ENCODE data around the gene ARHGAP33.
"Not testable (repeated sequence)": the region's sequence is repeated elsewhere in the genome, so short reads cannot be mapped to it uniquely, and the experiment has no call there.

Gene ARHGAP33

DNA sequence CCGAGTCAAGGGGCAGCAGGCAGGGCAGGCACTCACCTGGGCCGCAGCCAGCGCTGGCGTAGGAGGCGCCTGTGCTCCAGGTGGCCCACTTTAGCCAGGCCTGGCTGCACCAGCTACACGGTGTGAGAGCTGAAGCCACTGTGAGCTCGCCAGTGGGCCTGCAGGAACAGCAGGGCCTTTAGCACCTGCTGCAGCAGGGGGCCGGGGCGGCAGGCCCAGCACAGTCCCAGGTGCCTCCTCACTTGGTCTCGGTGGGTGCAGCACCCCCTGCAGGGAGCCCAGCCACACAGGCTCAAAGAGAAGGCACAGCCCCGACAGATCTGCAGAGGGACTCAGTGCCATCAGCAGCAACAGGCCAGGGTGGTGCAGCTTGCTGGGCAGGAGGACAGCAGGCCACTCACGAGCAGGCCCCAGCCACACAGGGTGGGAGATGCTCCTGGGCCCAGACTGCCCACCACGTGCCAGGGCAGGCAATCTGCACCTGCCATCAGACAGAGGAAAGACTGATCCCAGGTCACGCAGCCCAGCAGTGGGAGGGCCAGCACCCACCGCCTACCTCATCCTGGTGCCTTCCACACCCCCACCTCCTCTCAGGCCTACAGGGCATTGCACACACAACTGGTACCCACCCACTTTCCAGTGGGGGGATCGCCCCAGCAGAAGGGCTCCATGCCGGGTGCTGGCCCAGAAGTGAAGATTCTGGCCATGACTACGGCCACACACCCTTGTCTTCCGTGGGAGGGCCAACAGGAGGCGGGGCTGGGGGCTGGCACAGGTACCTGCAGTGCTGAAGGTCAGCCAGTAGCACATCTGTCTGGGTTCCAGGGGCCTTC lies 15.8 kb downstream of the ARHGAP33 start:
- in situ Hi-C loops (cut with MboI; ENCODE audit: low sequenced_read_pairs): no loop called here

DNA sequence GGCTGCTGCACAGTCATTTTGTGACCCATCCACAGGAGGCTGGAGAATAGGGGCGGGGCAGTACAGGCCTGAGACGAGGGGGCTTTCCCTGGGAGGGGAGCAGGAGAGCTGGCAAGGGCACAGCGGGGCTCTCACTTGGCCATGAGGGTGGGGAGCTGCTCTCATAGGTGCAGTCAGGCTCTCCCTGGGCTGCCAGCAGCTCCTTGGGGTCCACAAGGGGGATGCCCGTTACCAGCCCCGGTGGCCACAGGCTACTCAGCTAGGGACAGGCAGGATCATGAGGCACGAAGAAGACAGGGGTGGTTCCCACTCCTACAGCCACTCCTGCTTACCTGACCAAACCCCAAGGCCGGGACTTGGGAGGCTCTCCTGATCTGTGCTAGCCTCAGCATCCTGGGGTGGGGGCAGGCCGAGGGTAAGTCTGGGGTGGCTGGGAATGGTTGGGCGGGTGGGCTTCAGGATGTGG lies 16.5 kb downstream of the ARHGAP33 start:
- in situ Hi-C loops (cut with MboI; ENCODE audit: low sequenced_read_pairs): no loop called here

- in situ Hi-C loops (cut with MboI; ENCODE audit: low sequenced_read_pairs): no loop called here
Measured at GRCh38 chr19:35792312-35792711, 16.9 kb downstream of the ARHGAP33 start.

GRCh38 chr19:35792888-35793287 lies 17.5 kb downstream of the ARHGAP33 start:
- in situ Hi-C loops (cut with MboI; ENCODE audit: low sequenced_read_pairs): no loop called here

- in situ Hi-C loops (cut with MboI; ENCODE audit: low sequenced_read_pairs): no loop called here
Measured at GRCh38 chr19:35793381-35794165, 18.2 kb downstream of the ARHGAP33 start.

GRCh38 chr19:35795564-35795963 lies 20.2 kb downstream of the ARHGAP33 start:
- in situ Hi-C loops (cut with MboI; ENCODE audit: low sequenced_read_pairs): not testable (repeated sequence)

- in situ Hi-C loops (cut with MboI; ENCODE audit: low sequenced_read_pairs): no loop called here
Measured at GRCh38 chr19:35796645-35797542, 21.5 kb downstream of the ARHGAP33 start.

DNA sequence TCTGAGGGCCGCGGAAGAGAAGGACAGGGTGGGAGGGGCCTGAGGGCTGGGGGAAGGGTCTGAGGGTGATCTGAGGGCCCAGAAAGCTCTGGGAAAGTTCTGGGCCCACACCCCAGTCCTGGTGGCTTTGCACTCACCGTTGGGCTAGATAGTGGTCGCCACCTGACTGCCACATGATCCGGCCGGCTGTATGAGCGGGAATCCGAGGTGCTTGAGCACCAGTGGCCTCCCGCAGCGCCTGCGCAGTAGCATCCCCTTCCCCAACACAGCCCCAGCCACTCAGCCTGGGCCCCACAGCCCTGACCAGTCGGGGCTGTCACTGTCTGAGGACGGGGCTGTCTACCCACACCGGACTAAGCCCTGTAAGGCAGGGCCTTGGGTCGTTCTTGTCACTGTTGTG lies 22.3 kb downstream of the ARHGAP33 start:
- in situ Hi-C loops (cut with MboI; ENCODE audit: low sequenced_read_pairs): no loop called here

- in situ Hi-C loops (cut with MboI; ENCODE audit: low sequenced_read_pairs): no loop called here
Measured at GRCh38 chr19:35801828-35802227, 26.5 kb downstream of the ARHGAP33 start.

DNA sequence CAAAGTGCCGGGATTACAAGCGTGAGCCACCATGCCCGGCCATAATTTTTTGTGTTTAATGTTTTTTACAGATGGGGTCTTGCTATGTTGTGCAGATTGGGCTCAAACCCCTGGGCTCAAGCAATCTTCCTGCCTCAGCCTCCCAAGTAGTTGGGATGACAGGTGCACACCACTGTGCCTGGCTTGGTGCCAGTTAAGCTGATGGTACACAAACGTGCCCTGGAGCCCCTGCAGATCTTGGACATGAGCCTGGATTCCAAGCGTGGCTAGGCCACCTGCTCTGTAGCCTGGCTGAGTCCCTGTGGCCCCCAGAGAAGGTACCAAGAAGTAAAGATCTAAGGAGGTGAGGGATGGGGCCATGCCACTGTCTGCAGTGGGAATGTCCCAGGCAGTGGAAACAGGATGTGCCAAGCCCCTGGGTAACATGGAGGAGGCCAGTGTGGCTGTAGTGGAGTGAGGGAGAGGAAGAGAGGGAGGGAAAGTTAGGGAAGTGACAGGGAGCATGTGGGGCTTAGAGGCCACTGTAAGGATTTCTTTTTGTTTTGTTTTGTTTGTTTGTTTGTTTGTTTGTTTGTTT lies 30.2 kb downstream of the ARHGAP33 start:
- in situ Hi-C loops (cut with MboI; ENCODE audit: low sequenced_read_pairs): no loop called here

DNA sequence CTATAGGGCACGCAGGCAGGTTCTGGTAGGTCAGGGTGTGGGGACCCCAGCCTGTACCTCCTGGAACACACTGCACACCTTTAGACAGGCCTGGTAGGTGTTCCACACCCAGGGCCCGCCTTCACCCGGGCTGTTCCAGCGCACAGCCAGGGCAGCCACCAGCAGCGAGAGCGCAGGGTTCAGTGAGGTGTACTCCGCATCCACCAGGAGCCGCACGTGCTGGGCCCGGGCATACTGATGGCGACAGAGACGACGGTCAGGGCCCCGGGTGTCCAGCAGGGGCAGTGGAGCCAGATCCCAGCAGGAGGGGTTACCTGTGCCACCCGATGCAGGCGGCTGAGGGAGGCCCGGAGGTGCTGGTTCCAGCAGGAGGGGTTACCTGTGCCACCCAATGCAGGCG lies 31.2 kb downstream of the ARHGAP33 start:
- in situ Hi-C loops (cut with MboI; ENCODE audit: low sequenced_read_pairs): no loop called here

DNA sequence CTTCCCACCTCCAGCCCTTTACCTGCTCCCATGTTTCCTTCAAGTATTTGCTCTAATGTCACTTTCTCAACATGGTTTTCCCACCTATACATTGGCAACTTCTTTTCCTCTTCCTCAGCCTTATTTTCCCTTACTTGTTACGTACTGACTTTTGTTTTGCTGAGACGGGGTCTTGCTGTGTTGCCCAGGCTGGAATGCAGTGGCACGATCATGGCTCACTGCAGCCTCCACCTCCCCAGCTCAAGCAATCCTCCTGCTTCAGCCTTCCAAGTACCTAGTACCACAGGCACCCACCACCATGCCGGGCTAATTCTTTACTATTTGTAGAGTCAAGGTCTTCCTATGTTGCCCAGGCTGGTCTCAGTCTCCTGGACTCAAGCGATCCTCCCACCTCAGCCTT lies 32.3 kb downstream of the ARHGAP33 start:
- in situ Hi-C loops (cut with MboI; ENCODE audit: low sequenced_read_pairs): no loop called here

- in situ Hi-C loops (cut with MboI; ENCODE audit: low sequenced_read_pairs): no loop called here
Measured at GRCh38 chr19:35811317-35812219, 36.2 kb downstream of the ARHGAP33 start.

DNA sequence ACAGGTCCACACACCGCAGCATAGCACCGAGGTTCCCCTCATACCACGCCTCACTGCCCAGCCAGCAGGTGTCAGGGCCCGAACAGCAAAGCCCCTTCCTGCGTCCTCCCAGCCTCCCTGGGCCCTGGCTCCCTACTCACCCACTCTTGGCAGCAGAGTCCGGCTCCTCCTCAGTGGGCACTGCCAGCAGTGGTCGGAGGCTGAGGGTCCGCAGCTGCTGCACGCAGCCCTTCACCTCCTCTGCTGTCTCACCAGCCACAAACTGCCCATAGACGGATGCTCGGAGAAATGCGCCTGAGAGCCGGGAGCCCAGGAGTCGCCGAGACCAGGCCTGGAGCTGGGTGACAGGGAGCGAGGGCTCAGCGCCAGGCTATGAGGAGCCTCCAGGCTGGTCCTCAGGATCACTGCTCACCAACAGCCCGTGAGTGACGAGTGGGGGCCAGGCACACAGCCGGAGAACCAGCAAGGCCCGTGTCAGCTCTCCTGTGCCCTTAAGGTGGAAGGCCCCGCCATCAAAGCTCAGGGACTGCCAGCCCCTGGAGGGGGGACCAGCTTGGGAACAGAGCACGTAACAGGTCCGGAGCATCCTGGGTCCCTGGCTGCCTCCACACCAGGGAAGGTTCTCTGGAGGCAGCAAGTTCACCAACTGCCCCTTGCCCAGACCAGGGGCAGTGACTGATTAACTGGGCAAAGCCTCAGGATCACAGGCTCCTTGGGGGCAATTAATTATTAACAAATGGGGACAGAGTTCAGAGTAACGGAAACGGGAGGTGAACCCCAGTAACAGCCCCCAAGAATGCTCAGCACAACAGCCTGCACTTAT lies 37.1 kb downstream of the ARHGAP33 start, which contains the start of gene PRODH2:
TSS of gene PRODH2 (minus strand) at position 626 of the 823 bp plus-strand sequence. CDS start at position 586, 40 bp downstream.
- in situ Hi-C loops (cut with MboI; ENCODE audit: low sequenced_read_pairs): no loop called here

DNA sequence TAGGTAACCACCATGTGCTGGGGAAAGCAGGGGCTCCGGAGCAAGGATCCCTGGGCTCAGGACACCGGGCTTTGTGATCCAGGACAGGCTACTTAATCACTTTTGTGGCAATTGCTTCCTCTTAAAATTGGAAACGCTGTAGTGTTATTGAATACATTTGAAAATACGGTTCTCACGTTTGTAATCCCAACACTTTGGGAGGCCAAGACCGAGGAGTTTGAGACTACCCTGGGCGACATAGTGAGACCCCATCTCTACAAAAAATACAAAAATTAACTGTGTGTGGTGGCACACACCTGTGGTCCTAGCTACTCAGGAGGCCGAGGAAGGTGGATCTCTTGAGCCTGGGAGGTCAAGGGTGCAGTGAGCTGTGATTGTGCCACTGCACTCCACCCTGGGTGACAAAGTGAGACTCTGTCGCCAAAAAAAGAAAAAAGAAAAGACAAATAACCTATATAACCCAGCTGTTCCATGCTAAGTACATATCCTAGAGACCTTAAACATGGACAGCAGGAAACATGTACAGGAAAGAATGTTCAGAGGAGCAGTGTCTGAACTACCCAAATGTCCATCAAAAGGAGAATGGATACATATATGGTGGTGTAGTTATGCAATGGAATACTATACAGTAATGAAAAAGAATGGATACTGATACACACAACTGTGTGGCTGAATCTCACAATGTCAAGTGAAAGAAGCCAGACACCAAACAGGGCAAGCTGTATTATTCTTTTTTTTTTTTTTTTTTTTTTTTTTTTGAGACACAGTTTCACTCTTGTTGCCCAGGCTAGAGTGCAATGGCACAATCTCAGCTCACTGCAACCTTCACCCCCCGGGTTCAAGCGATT lies 37.9 kb downstream of the ARHGAP33 start:
- in situ Hi-C loops (cut with MboI; ENCODE audit: low sequenced_read_pairs): no loop called here

GRCh38 chr19:35816262-35816661 lies 40.9 kb downstream of the ARHGAP33 start:
- in situ Hi-C loops (cut with MboI; ENCODE audit: low sequenced_read_pairs): no loop called here

- in situ Hi-C loops (cut with MboI; ENCODE audit: low sequenced_read_pairs): no loop called here
Measured at GRCh38 chr19:35816846-35817245, 41.5 kb downstream of the ARHGAP33 start.

DNA sequence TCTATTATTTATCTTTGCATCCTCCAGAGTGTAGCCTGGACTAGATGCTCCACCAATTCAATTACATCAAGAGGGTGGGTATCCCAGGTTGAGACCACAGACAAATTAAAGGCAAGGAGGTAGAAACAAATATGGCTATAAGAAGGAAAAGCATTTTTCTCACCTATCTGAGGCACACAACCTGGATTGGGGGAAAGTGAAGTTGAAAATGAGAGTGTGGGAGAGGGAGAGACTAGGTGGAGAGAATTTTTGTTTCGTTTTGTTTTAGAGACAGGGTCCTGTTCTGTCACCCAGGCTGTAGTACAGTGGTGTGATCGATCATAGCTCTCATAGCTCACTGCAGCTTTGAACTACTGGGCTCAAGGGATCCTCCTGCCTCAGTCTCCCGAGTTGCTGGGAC lies 43.1 kb downstream of the ARHGAP33 start:
- in situ Hi-C loops (cut with MboI; ENCODE audit: low sequenced_read_pairs): no loop called here

Measured in HL-60/S4 treated with phorbol 12-myristate 13-acetate at 8.2 ng/mL for 4 days and 3 days (cell line).